HEK293T (cell line): ENCODE measurements around the gene SLC19A1.

Experiments
- CTCF ChIA-PET: fragments of 350-600 bp; formaldehyde crosslinking; extraction: SDS; loops from one replicate; lab custom pipeline; 2021; ENCODE audit warnings: antibody characterized with exemption, inconsistent platforms; lab: Yijun Ruan, JAX
- POLR2A ChIA-PET: fragments of 350-600 bp; formaldehyde crosslinking; extraction: SDS; loops from one replicate; lab custom pipeline; 2020; ENCODE audit warnings: antibody characterized with exemption, inconsistent platforms; lab: Yijun Ruan, JAX
- DNase-seq: peaks from one replicate; pipeline ENCODE4 v3.0.0; 2012; ENCODE audit warnings: mixed read lengths; ENCODE audit errors: extremely low spot score
- ARNT ChIP-seq: fragments of 450-650 bp; IDR thresholded peaks from 2 replicates; pipeline ENCODE4 v1.6.1; 2017; ENCODE audit warnings: mild to moderate bottlenecking
- BHLHE40 ChIP-seq: fragments of 450-650 bp; IDR thresholded peaks from 2 replicates; pipeline ENCODE4 v1.6.1; 2016; ENCODE audit warnings: mild to moderate bottlenecking, moderate library complexity, borderline replicate concordance
- CTBP1 ChIP-seq: fragments of 450-650 bp; IDR thresholded peaks from 2 replicates; pipeline ENCODE4 v1.6.1; 2016; ENCODE audit warnings: borderline replicate concordance
- ELF4 ChIP-seq: fragments of 450-650 bp; IDR thresholded peaks from 2 replicates; pipeline ENCODE4 v1.6.1; 2017; ENCODE audit warnings: antibody characterized with exemption
- FOXA1 ChIP-seq: fragments of 450-650 bp; IDR thresholded peaks from 2 replicates; pipeline ENCODE4 v1.6.1; 2016; ENCODE audit warnings: mild to moderate bottlenecking
- FOXK2 ChIP-seq: fragments of 450-650 bp; IDR thresholded peaks from 2 replicates; pipeline ENCODE4 v1.6.1; 2016; ENCODE audit warnings: mild to moderate bottlenecking
- FOXM1 ChIP-seq: fragments of 450-650 bp; IDR thresholded peaks from 2 replicates; pipeline ENCODE4 v1.6.1; 2017; ENCODE audit warnings: mild to moderate bottlenecking, borderline replicate concordance
- HDGF ChIP-seq: fragments of 450-650 bp; IDR thresholded peaks from 2 replicates; pipeline ENCODE4 v1.6.1; 2017; ENCODE audit warnings: antibody characterized with exemption, borderline replicate concordance
- L3MBTL2 ChIP-seq: fragments of 450-650 bp; conservative IDR thresholded peaks from 2 replicates; pipeline ENCODE4 v1.6.1; 2016; ENCODE audit warnings: mild to moderate bottlenecking
- LEF1 ChIP-seq: fragments of 450-650 bp; IDR thresholded peaks from 2 replicates; pipeline ENCODE4 v1.6.1; 2017; ENCODE audit warnings: mild to moderate bottlenecking, borderline replicate concordance
- NFRKB ChIP-seq: fragments of 450-650 bp; IDR thresholded peaks from 2 replicates; pipeline ENCODE4 v1.6.1; 2016; ENCODE audit warnings: mild to moderate bottlenecking, moderate library complexity
- PKNOX1 ChIP-seq: fragments of 450-650 bp; IDR thresholded peaks from 2 replicates; pipeline ENCODE4 v1.6.1; 2016
- SP1 ChIP-seq: fragments of 450-650 bp; IDR thresholded peaks from 2 replicates; pipeline ENCODE4 v1.6.1; 2017
- SUZ12 ChIP-seq: fragments of 450-650 bp; IDR thresholded peaks from 2 replicates; pipeline ENCODE4 v1.6.1; 2016; ENCODE audit warnings: mild to moderate bottlenecking
- TARDBP ChIP-seq: fragments of 450-650 bp; IDR thresholded peaks from 2 replicates; pipeline ENCODE4 v1.6.1; 2016
- ZNF384 ChIP-seq: fragments of 450-650 bp; IDR thresholded peaks from 2 replicates; pipeline ENCODE4 v1.6.1; 2016

Gene SLC19A1

GRCh38 chr21:45552696-45553391 lies 10.6 kb upstream of the SLC19A1 start:
- TF ChIP-seq SUZ12: no peak
- TF ChIP-seq TARDBP: no peak
- no peak for TF ChIP-seq FOXK2
- TF ChIP-seq PKNOX1: no peak
- TF ChIP-seq FOXA1: no peak
- no peak for TF ChIP-seq BHLHE40
- TF ChIP-seq ARNT: no peak
- TF ChIP-seq NFRKB: no peak
- no peak for TF ChIP-seq L3MBTL2
- TF ChIP-seq ELF4: no peak
- no peak for TF ChIP-seq ZNF384
- TF ChIP-seq FOXM1: no peak
- ChIA-PET CTCF (no interaction called here), POLR2A (no interaction called here)
- DNase-seq: no peak

- DNase-seq: no peak
- POLR2A ChIA-PET: no interaction called here
- CTCF ChIA-PET: no interaction called here
Observed at GRCh38 chr21:45551783-45552695, 9.8 kb upstream of the SLC19A1 start.

GRCh38 chr21:45551316-45551715 lies 9.1 kb upstream of the SLC19A1 start:
- no peak for TF ChIP-seq L3MBTL2
- CTCF ChIA-PET: no interaction called here
- no peak for DNase-seq
- POLR2A ChIA-PET: no interaction called here

More at GRCh38 chr21:45551783-45552695, 9.8 kb upstream of the SLC19A1 start:
- TF ChIP-seq LEF1 (no peak), PKNOX1 (no peak), FOXM1 (no peak), L3MBTL2 (no peak), FOXK2 (no peak), CTBP1 (no peak), SUZ12 (no peak), ELF4 (no peak), HDGF (no peak), BHLHE40 (no peak), NFRKB (no peak), FOXA1 (no peak), ZNF384 (no peak), TARDBP (no peak), ARNT (no peak), SP1 (no peak)

- ChIA-PET POLR2A (no interaction called here), CTCF (no interaction called here)
- no peak for TF ChIP-seq FOXA1
- TF ChIP-seq FOXM1: no peak
- TF ChIP-seq CTBP1: no peak
- no peak for TF ChIP-seq HDGF
- TF ChIP-seq ZNF384: no peak
- TF ChIP-seq SP1: no peak
- DNase-seq: no peak
Observed at GRCh38 chr21:45550522-45551210, 8.4 kb upstream of the SLC19A1 start.

GRCh38 chr21:45549626-45550463 lies 7.6 kb upstream of the SLC19A1 start:
- no peak for DNase-seq
- ChIA-PET CTCF (no interaction called here), POLR2A (no interaction called here)

GRCh38 chr21:45548711-45549491 lies 6.7 kb upstream of the SLC19A1 start:
- ChIA-PET CTCF (no interaction called here), POLR2A (no interaction called here)
- no peak for DNase-seq
- TF ChIP-seq FOXM1 (no peak), SUZ12 (no peak), ARNT (no peak), PKNOX1 (no peak)

More at GRCh38 chr21:45549626-45550463, 7.6 kb upstream of the SLC19A1 start:
- no peak for TF ChIP-seq FOXK2
- no peak for TF ChIP-seq ELF4
- no peak for TF ChIP-seq LEF1
